Hematopoietic multipotent progenitor cell treated with erythropoietin and hydrocortisone succinate and interleukin-3 and kit ligand, for 17 days (in vitro differentiated cells): ENCODE measurements around the gene KAZN.

Experiments used
- DNase-seq: peaks from one replicate; pipeline ENCODE4 v3.0.0-alpha.2; 2015; ENCODE audit warnings: low spot score

Gene KAZN

DNA sequence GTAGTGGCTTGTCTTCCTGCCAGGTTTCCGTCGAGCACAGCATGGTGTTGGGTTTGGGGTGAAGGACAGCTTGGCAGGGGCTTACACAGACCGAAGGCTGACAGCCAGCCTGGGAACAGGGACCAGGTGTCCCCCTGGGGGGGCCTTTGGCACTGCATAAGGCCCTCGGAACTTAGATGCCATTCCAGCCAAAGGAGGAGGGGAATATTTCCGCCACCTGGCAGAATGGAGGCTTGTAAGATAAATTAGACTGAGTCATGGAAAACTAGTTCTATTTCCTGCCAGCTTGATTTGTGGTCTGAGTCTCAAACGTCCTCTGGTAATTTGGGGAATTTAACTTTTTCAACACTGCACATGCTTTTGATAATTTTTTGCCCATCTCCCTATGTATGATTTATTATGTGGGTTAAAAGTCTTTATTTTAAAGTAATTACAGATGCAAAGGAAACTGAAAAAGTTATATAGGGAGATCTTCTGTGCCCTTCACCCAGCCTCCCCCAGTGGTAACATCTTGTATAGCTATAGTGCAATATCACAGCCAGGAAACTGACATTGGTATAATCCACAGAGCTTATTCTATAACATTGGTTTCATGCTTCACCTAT is 543.6 kb downstream of the KAZN start:
- DNase-seq, result no peak

DNA sequence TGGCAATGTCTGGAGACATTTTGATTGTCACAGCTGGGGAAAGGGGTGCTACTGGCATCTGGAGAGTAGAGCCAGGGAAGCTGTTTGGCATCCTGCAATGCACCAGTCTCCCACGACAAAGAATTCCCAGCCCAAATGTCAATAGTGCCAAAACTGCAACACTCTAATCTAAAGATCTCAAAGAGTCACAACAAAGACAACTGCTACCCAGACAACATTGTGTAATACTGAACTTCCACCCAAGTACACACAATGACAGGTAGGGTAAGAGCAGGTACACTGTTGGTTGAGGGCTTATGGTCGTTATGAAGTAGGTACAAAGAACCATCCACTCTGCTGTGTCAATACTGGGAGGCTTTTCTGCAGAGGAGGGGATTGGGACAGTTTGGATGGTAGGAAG is 546.8 kb downstream of the KAZN start:
- no peak for DNase-seq

DNA sequence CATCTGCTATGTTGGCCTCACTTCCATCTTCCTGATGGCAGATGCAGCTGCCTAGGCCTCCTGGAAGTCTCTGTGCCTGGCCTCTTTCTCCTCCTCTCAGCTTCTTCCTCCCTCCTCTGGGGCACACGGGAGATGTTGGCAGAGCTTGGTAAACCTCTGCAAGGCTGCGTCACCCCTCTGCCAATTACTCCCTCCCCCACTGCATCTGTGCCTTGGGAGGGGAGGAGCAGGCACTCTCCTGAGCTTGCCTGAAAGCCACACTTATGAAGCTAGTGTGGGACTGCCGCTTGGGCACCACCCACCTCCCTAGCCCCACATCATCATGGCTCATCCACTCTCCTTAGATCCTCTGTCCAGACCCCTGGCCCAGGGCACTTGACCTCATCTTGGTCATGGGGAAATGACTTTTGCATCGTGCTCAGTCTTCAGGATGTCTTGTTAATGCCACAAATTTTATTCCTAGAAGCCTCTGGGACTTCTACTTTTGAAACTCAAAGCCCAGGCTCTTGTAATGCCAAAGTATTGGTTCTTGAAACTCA is 547.7 kb downstream of the KAZN start:
- no peak for DNase-seq

DNA sequence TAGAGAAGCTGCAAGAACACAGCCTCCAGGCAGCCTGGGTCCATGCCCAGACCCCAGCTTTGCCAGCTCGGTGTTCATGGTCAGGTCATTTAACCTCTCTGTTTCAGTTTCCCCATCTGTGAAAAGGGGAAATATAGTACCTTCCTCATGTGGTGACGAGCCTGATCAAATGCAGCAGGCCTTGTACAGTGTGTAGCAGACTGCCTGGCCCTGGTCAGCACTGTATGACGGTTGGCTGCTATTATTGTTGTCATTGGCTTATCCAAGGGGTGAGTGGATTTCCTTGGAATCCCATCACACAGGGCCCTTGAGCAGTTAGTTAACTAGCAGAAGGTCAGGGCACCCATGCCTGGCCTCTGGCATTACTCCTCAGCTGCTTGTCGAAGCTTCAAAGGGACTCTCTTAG is 548.5 kb downstream of the KAZN start:
- DNase-seq, result no peak

DNA sequence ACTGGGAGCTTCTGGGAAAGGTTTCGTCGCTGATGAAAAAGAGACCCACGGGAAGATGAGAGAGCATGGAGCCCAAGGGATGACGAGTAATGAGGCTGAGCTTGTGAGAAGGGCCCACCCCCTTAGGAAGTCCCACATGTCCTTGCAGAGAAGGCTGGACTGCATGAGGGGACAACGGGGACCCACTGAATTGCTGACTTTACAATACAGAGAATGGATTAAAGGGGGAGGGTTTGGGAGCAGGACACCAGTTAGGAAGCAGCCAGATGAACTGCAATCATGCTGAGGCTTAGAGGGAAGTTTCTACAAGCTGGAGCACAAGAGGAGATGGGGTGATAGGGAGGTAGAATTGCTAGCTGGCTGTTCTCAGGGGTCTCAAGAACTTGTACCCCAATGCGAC is 549.5 kb downstream of the KAZN start:
- DNase-seq, result no peak

DNA sequence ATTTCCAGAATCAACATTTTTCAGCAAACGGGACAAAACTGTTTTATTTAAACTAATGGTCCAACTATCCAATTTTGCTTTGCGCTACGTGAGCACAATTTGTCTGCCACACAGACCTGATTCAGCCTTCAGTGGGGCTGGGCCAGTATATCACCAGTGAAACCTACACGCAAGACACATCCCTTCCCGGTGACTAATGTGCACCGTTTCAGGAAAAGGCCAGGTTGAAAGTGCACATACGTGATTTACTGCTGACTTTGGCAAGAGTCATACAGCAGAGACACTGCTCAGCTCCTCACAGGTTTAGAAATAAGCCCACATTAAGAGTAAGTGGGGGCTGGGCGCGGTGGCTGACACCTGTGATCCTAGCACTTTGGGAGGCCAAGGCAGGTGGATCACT is 550.0 kb downstream of the KAZN start:
- no peak for DNase-seq

DNA sequence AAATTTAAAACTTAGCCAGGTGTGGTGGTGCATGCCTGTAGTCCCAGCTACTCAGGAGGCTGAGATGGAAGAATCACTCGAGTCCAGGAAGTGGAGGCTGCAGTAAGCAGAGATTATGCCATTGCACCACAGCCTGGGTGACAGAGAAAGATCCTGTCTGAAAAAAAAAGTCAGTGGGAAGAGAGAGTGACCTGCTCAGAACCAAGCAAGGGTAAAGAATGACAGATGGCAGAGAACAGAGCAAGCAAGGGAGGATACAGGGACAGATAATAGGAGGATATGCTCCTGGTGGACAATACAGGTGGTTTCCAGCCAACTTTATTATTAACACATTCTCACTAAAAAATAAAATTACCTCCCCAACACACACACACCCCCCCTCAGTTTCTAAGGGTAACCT is 550.5 kb downstream of the KAZN start:
- DNase-seq, result no peak

DNA sequence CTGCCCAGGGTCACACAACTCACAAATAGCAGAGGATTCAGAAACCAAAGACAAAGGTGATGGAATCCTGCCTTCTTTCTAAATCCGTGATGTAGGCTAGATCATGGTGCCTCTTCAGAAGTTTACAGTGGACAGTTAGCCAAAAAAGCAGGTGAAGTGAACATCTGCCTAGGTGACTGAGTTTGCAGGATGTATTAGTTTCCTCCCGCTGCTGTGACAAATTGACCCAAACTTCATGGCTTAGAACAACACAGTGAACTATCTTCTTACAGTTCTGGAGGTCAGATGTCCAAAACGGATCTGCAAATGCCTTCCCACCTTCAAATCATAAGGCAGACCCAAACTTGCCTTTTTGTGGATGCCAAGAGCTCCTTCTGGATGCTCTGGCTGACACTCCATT is 551.9 kb downstream of the KAZN start:
- no peak for DNase-seq

DNA sequence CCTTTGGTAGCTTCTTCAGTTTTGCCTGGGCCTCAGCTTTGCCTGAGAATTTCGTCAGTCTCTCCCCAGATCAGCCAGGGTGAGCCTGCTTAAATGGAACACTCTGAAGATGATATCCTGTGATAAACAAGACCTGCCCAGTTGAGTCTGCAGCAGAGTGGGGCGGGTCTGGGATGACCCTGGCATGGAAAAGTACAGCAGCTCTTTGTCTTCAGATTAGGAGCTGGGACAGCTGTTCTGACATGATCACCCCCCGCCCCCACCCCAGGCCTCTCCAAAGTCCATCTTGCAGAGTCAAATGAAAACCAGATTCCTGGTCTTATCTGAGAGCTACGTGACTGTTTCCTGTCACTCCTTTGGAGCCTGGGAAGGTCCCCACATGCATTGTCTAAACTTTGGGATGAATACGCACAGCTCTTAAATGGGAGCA is 552.9 kb downstream of the KAZN start:
- no peak for DNase-seq

DNA sequence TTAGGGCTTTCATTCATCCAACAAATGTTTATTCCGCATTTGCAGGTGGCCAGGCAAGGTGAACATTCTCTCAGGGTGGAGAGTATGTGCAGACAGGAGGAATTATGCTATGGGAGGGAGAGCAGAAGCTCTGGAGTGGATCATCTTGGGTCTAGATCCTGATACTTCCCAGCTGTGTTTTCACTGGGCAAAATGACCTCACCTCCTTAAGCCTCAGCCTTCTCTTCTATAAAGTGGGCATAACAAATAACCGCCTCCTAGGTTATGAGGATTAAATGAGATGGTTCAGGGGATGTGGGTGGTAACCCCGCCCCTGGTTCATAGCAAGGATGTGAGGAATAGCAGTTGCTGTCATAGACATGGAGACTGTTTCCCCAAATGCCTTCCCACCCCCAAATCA is 553.4 kb downstream of the KAZN start:
- DNase-seq, result no peak

DNA sequence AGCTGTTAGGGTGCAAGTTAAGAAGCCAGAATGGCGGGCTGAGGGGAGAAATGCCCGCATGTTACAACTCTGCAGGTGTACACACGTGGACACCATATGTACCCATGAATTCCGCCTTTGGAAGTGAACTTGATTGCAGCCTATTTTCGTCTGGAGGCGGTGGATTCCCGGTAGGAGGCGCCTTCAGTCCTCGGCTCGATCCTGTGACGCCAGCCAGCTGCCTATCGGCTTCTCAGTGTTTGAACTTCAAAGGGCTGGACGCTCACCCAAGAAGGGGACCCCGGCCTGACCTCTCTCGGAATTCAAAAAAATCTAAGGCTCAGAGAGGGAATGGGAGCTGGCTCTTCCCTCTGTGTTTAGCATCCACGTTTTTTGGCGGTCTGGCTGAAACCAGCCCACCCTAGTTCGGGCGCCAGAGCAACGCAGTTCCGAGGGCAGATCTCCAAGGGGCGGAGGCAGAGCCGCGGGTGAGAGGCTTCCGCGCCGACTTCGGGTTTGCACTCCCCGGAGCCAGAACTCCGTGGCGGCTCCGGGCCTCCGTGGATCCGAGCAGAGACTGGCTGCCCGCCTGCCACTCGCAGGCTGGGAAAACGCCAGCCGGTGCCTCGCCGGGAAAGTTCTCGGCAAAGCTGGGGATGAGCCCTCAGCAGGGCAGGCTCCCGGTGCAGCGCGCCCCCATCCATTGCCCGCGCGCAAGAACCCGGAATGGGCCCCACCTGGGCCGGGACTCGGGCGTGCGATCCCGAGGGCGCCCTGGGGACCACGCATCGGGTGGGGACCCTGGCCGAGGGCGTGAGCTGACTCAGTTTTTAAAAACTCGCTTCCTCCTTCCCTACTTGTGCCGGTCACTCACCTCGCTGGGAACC is 554.1 kb downstream of the KAZN start:
- DNase-seq, result no peak

DNA sequence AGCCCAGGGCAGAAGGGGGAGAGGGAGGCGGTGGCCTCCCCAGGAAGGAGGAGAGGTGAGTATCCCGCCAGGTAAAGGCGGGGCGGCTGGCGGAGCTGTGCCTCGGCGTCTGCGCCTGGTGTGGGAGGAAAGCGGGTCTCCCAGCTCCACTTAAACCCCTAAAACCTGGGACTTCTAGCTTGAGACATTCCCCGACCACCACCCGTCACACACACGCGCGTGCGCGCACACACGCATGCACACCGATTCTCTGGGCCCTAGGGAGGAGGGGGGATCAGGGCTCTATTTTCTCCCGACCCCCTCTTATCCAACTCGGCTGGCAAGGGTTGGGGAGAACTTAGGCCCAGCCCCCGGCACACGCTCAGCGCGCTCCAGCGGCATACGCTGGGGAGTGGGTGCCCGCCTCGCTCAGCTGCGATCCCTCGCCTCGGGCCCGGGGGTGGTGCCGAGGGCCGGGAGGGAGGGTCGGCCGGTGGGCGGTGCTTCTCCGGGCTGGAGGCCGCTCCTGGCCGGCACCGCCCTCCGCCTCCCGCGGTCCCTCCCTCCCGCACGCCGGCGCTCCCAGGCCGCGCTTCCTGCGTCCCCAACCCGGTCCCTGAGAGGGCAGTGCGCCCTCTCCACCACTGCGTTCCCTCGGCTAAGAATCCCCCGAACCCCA is 554.8 kb downstream of the KAZN start, which contains the start of gene TMEM51:
Gene TMEM51 (plus strand): TSS at position 564 of the 658 bp plus-strand sequence. CDS start 61,341 bp downstream, outside the sequence.
- no peak for DNase-seq

DNA sequence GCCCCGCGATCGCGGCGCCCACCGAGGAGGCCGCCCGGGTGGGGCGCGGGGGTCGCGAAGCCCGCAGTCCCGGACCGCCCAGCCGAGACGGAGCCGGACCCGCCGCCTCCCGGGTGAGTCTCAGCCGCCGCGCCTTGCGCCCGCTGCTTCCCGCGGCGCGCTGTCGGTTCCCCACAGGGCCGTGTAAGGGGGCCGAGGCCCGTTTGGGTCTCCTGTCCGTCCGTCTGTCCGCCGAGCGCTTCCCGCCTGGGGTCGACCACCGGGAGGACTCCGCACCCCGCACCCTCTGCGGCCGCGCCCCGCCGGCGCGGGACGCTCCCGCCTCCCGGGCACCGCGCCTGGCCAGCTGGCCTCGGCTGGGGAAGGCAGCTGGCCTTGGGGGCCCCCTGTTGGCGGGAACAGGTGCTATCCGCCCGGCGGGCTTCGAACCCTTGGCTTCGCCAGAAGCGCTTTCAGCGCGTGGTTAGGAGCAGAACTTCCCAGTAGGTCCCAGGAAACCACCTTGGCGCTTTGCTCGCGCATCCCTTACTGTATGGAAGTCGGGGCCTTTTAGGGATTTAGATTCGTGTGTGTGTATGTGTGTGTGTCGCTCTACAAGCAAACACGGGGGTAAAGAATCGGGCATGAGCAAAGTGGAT is 555.5 kb downstream of the KAZN start:
- no peak for DNase-seq

DNA sequence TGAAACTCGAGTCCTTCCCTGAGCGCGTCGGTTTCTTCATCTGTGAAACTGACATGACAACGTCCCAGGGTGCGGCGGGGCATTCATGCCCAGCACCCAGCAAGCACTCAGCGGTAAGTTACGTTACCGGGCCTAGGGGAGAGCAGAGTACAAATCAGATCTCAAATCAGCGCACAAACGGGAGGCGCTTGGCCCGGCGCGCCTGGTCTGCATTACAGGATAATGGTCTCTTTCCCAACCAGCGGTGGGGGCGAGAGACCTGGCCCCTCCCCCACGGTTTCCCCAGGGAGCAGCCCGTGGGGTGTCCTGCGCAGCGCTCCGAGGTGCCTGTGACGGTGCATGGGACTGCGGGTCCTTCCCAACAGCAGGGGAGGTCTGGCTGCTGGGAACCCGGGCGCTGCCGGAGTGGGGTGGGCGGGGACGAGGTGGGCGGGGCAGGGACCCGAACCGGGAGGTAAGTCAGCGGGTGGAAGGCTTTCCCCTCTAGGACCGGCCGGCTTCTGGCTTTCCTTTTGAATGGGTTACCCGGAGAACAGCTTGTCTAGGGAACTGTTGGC is 556.1 kb downstream of the KAZN start:
- no peak for DNase-seq

DNA sequence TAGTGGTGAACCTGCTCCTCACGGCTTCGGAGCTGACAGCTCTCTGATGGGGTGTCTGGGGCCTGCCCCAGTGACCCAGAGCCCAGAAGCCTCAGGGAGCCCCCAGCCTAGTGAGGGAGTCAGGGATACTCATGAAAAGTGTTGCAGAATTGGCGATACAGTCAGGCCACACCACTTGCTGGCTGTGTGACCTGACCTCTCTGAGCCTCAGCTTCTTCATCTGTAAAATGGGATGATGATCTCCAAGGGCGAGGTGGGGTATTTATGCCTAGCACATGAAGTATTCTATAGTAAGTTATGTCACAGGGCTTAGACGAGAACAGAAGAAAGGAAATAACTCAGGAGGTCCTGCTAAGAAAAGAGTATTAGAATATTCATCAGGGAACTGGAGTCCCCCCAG is 556.7 kb downstream of the KAZN start:
- no peak for DNase-seq

DNA sequence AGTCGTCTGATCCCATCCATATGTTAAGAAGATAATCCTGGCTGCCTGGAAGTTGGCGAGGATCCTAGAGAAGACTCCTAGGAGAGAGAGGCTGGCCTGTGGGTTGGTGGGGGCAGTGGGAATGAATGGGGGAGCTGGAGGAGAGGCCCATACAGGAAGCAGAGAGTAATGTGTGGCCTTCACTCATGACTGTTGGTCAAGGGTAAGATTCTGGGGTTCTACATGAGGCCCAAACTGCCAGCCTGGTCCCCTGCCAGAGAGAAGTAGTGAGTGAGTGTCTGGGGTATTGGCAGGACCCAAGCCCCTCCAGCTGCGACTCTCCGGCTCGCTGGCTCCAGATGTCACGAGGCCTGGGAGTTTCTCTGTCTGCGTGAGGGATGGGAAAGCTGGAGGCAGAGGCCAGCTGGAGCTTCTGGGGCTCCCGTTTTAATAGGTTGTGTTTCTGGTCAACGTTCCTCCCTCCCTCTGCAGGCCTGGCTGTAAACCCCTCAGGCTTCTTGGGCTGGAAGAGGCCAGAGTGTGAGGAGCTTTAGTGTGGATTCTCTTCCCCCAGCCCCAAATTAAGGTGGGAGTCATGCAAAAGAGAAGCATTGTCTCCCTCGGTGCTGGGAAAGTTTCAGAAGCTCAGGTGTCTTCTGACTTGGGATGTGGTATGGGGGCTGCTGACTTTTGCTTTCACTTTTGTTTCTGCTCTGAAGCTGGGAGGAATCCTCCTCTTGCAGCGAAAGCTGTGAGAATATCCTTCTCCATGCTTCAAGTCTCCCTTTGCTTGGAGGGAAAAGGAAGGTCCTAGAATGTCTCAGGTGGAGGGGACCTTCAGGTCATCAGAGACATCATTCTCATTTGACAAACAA is 557.6 kb downstream of the KAZN start:
- DNase-seq, result no peak

DNA sequence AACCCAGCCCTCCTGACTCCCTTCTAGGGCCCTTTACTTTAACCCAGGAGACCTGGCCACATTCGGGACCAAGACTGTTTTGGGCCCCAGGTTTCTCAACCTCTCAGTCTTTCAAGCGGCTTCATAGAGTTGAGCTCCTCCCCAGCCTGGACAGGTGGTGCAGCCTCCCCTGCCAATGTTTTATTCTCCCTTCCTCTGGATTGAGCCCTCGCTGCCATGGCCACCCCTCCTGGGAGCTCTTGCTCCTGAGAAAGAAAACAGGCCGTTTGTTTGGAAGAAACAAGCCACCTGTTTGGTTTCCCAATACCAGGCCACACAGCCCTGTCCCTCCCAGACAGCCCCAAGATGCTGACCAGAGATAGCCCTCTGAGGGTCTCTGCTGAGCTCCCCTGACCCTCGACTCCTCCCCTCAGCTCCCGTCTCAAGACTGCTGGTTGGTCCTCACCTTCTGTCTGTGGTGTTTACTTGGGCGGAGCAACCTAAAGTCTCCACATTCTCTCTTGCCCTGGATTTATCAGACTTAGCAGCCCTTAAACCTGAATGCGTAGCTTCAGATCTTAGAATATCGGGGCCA is 558.4 kb downstream of the KAZN start:
- no peak for DNase-seq

DNA sequence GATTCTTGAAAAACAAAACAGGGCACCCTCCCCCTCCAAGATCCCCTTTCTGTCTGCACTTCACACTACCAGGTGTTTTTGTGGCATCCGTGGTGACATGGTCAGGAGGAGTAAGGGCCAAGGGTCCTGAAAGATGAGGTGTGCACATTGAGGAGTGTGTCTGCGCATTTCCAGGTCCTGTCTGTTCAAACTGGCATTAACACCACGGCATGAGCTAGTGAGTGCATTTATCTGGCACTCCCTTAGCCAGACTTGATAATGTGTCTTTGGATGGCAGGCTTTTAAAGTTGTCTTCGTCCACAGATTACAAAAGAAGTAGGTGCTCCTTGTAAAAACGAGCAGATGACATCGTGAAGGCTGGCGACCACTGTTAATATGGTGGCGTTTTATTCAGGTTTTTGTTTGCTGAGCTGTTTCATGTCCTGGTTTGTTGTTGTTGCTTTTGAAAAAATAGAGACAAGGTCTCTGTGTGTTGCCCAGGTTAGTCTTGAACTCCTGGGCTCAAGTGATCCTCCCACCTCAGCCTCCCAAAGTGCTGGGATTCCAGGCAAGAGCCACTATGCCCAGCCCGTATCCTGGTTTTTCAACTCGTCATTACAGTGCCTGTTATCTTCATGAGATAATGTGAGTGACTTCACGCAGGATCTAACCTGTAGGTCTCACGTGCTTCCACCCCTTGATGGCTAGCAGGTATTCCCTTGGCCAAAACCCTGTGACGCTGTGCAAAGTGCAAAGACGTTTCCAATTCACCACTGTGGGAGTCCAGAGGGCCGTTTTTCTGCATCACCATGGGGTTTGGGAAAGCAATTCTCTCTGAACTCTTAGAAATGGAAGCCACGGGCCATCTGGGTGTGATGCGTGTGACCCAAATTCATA is 559.3 kb downstream of the KAZN start:
- no peak for DNase-seq

DNA sequence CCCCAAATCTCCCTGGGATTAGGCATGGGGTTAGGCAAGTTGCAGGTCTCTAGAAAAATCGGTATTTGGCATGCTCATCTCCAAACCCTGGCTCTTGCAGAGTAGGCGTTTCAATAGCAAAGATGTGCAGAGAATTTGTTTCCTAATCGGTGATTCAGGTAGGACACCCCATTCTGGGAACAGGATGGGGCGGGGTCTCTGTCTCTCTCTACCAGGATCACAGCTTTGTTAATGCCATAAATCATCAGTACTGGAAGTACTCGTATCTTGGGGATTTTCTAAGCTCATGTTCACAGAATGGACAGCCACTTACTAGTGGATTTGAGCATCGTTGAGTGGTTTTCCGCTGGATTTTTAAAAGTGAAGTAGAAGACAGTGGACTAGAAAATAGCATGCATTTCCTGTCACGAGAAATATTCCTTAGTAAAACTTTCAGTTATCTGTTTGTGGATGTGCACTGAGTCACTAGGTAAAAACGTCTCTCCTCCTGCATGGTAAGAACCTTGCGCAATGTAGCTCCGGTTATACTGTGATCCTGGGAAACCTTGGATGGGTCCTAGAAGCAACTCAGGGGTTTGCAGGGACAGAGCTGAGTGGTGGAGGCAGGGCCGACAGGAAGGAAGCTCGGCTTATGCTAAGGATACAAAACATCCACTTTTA is 560.2 kb downstream of the KAZN start:
- DNase-seq, result no peak
